HG03097 (cell line): ENCODE measurements around the gene ARFGEF3.
"Not testable (repeated sequence)": the region's sequence is repeated elsewhere in the genome, so short reads cannot be mapped to it uniquely, and the experiment has no call there.

Source experiments
- ATAC-seq: cut with Tn5 transposase; IDR thresholded peaks from one replicate; pipeline ENCODE4 v1.9.1; 2021; ENCODE audit not compliant: unreplicated experiment, low FRiP score

ARFGEF3 gene

GRCh38 chr6:138267971-138268895 lies 106.5 kb downstream of the ARFGEF3 start:
- ATAC-seq: no peak

- no peak for ATAC-seq
These were observed 109.7 kb downstream of the ARFGEF3 start for GRCh38 chr6:138271451-138271850.

- ATAC-seq: no peak
These were observed 111.0 kb downstream of the ARFGEF3 start for GRCh38 chr6:138272533-138273315.

- no peak for ATAC-seq
These were observed 114.2 kb downstream of the ARFGEF3 start for GRCh38 chr6:138275976-138276375.

GRCh38 chr6:138277835-138278234 lies 116.1 kb downstream of the ARFGEF3 start:
- ATAC-seq: no peak

- no peak for ATAC-seq
These were observed 116.6 kb downstream of the ARFGEF3 start for GRCh38 chr6:138278326-138278725.

- no peak for ATAC-seq
These were observed 124.1 kb downstream of the ARFGEF3 start for GRCh38 chr6:138285800-138286199.

GRCh38 chr6:138286698-138287097 lies 125.0 kb downstream of the ARFGEF3 start:
- ATAC-seq: no peak

GRCh38 chr6:138287144-138287955 lies 125.6 kb downstream of the ARFGEF3 start:
- ATAC-seq: no peak

- ATAC-seq: not testable (repeated sequence)
These were observed 126.8 kb downstream of the ARFGEF3 start for GRCh38 chr6:138288428-138289085.

GRCh38 chr6:138289739-138290138 lies 128.0 kb downstream of the ARFGEF3 start:
- ATAC-seq: no peak

GRCh38 chr6:138290423-138290962 lies 128.8 kb downstream of the ARFGEF3 start:
- no peak for ATAC-seq

- no peak for ATAC-seq
These were observed 129.5 kb downstream of the ARFGEF3 start for GRCh38 chr6:138291036-138291848.

- ATAC-seq: no peak
These were observed 130.1 kb downstream of the ARFGEF3 start for GRCh38 chr6:138291849-138292181.

- no peak for ATAC-seq
These were observed 130.7 kb downstream of the ARFGEF3 start for GRCh38 chr6:138292482-138292881.

- no peak for ATAC-seq
These were observed 132.0 kb downstream of the ARFGEF3 start for GRCh38 chr6:138293428-138294395.

GRCh38 chr6:138296381-138296780 lies 134.6 kb downstream of the ARFGEF3 start:
- no peak for ATAC-seq

- no peak for ATAC-seq
These were observed 135.0 kb downstream of the ARFGEF3 start for GRCh38 chr6:138296786-138297185.
